ENCODE measurements around the gene DNAAF1.

DNAAF1 gene

DNA sequence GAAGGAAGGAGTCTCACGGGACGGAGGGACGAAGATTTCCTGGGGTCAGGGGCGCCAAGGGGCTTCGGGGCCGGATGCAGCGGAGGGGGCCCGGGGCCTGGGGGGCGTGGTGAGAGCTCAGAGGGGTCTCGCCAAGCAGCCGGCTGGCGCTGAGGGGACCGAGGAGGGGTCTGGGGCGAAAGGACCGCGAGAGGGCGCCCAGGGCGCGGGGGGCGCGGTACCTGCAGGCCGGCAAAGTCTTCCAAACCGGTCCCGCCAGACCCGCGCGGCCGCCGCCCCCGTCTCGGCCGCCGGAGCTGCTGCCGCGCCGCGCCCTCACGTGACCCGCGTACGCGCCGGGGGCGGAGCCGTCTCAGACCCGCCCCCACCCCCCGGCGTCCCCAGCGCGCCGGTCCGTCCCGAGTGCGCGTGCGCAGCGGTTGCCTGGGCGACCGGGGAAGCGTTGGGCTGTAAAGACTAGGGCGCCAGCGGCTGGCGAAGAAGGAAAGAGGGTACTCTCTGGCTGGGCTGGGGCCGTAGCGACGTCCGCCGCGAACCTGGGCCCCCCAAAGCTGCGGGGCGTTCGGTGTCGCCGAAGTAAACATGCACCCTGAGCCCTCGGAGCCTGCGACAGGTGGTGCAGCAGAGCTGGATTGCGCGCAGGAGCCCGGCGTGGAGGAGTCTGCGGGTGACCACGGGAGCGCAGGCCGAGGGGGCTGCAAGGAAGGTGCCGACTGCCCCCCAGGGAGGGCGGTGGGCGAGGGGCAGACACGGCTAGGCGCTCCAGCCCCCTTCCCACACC, at the start of gene DNAAF1, which contains the start of gene HSDL1:
TSS of gene DNAAF1 (plus strand) at position 450 of the 781 bp plus-strand sequence. CDS start at position 583, 133 bp downstream.
TSS of gene HSDL1 (minus strand) at position 319 of the 781 bp plus-strand sequence. CDS start 13,856 bp downstream, outside the sequence.
- H3K27ac ChIP-seq, result peak within 1 kb of the TSS; percentile 50
- TF ChIP-seq ZFX (IDR thresholded peaks at IDR 0.05; ENCODE audit: borderline replicate concordance), result no peak
- peak; percentile 27 for TF ChIP-seq CTCF (IDR thresholded peaks at IDR 0.05)

DNA sequence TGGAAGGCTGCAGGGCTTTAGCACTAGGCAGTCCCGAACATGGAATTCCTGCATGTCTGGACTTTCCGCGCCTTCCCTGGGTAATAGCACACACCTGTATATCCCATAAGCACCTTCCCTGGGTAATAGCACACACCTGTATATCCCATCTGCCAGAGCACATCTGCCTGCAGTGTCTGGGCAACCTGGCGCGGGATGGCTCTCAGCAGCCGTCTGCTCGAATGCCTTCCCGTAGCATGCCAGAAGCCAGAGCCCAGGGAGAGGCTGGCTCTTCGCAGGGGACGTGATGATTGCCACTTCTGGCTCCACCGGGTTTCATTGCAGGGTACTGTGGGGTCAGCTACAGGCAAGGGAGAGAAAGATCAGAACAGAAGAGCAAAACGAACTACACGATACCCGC, 49.6 kb upstream of the DNAAF1 start:
- TF ChIP-seq CTCF (IDR thresholded peaks at IDR 0.05), result no peak
- no peak for TF ChIP-seq ZFX (IDR thresholded peaks at IDR 0.05; ENCODE audit: borderline replicate concordance)
- H3K27ac ChIP-seq, result no peak overlapping the region

GRCh38 chr16:84096447-84097005, 48.6 kb upstream of the DNAAF1 start:
- no peak for TF ChIP-seq ZFX (IDR thresholded peaks at IDR 0.05; ENCODE audit: borderline replicate concordance)
- TF ChIP-seq CTCF (IDR thresholded peaks at IDR 0.05), result no peak
- H3K27ac ChIP-seq, result peak overlapping the region; percentile 70

DNA sequence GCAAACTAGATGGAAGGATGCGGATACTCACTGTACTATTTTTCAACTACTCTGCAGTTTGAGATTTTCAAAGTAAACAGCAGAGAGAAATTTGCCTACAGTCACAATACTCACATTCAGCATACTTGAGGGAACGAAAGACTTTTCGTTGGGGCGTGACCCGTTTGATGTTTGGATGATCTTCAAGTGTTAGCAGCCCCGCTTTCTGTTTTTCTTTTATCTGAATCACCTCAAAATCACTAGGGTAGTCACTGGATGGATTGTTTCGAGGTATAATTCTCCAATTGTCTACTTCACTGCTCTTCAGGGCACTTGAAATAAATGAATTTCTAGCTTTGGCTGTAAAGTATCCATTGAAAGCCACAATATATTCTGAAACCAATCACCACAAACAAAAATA, 46.2 kb upstream of the DNAAF1 start:
- no peak overlapping the region for H3K27ac ChIP-seq
- TF ChIP-seq ZFX (IDR thresholded peaks at IDR 0.05; ENCODE audit: borderline replicate concordance) (no peak), CTCF (IDR thresholded peaks at IDR 0.05) (no peak)

DNA sequence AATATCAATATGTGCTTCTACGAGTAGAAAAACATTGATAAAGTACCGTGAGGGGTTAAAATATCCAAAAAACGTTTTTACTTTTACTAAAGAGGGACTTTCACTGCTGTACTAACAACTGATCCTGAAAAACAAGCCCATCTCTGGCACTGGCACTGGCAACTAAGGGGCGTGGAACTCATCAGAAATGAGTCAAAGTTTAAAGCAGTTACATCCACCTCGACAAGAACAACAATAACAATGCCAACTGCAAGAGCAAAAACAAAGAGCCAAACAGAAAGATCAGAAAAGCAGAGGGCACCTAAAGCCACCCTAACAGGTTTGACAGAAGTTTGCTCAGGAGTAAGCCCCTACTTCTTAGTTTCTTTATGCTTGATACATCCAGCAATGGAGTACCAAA, 41.4 kb upstream of the DNAAF1 start:
- H3K27ac ChIP-seq, result no peak overlapping the region
- TF ChIP-seq CTCF (IDR thresholded peaks at IDR 0.05) (no peak), ZFX (IDR thresholded peaks at IDR 0.05; ENCODE audit: borderline replicate concordance) (no peak)

GRCh38 chr16:84104231-84104630, 40.9 kb upstream of the DNAAF1 start:
- no peak overlapping the region for H3K27ac ChIP-seq

More at GRCh38 chr16:84104231-84104630, 40.9 kb upstream of the DNAAF1 start:
- no peak for TF ChIP-seq CTCF (IDR thresholded peaks at IDR 0.05)
- no peak for TF ChIP-seq ZFX (IDR thresholded peaks at IDR 0.05; ENCODE audit: borderline replicate concordance)
